ENCODE results near the gene DUOX1.

The DUOX1 gene

DNA sequence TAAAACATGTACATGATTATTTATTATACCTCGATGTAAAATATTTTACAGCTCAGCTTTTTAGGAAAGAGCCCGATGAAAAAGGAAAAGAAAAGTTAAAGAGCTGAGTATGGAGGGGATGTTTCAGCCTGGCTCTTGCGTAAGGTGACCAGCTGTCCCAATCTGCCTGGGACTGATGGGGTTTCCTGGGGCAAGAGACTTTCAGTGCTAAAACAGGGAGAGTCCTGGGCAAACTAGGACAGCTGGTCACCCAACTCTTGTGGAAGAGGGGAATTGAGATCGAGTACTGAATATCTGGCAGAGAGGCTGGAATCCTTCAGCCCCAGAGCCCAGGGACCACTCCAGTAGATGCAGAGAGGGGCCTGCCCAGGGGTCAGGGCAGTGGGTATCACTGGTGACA, 36.8 kb upstream of the DUOX1 start:
- Histone ChIP-seq H3K27ac (ENCODE audit: poor library complexity, severe bottlenecking) (no peak overlapping the region), H3K4me1 (ENCODE audit: insufficient read depth, poor library complexity, severe bottlenecking) (no peaks in the 10 kb centered on the region), H3K9me3 (ENCODE audit: severe bottlenecking) (no peaks in the 10 kb centered on the region), H3K27me3 (ENCODE audit: insufficient read depth, poor library complexity, severe bottlenecking) (peaks cover 7% of the 10 kb centered on the region), H3K4me3 (ENCODE audit: severe bottlenecking) (no peak overlapping the region), H3K36me3 (ENCODE audit: low read depth) (no peaks in the 10 kb centered on the region)
- ATAC-seq (ENCODE audit: low read depth) (no peak), DNase-seq (ENCODE audit: low spot score) (no peak)
- TF ChIP-seq, protein P1, sequence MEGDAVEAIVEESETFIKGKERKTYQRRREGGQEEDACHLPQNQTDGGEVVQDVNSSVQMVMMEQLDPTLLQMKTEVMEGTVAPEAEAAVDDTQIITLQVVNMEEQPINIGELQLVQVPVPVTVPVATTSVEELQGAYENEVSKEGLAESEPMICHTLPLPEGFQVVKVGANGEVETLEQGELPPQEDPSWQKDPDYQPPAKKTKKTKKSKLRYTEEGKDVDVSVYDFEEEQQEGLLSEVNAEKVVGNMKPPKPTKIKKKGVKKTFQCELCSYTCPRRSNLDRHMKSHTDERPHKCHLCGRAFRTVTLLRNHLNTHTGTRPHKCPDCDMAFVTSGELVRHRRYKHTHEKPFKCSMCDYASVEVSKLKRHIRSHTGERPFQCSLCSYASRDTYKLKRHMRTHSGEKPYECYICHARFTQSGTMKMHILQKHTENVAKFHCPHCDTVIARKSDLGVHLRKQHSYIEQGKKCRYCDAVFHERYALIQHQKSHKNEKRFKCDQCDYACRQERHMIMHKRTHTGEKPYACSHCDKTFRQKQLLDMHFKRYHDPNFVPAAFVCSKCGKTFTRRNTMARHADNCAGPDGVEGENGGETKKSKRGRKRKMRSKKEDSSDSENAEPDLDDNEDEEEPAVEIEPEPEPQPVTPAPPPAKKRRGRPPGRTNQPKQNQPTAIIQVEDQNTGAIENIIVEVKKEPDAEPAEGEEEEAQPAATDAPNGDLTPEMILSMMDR (IDR thresholded peaks at IDR 0.05; ENCODE audit: poor library complexity, severe bottlenecking), result no peak

DNA sequence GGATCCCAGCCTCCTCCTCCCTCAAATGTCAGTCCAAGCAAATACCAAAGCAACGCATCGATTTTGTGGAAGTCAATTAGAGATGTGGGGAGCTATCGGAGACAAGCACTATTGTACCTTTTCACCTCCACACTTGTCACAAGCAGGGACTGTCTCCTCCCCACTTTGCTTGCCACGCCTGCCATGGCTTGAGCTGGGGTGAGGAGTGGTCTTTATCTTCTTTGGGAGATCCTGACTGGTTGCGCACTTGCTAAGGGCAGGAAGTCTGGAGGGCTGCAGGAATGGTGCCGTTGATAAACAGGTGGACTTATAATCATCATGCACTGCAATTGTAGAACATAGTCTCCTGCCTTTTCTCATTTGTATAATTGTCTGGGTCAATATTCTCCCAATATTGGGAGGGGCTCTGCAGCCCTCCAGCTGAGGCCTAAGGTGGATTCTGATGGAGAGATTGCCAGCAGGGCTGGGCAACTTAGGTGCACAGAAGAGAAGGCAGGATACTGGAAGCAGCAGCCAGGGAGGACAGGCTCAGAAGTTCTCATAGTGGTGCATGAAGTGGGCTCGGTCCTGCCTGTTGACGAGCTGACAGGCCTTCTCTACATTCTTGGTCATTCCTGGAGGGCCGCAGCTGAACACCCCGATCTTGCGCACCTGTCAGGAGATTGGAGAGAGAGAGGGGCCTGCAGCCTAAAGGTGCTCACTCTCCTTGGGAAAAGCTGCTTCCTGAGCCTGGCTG, 36.0 kb upstream of the DUOX1 start:
- no peak overlapping the region for H3K4me3 ChIP-seq (ENCODE audit: severe bottlenecking)
- H3K4me1 ChIP-seq (ENCODE audit: insufficient read depth, poor library complexity, severe bottlenecking), result no peaks in the 10 kb centered on the region
- no peaks in the 10 kb centered on the region for H3K9me3 ChIP-seq (ENCODE audit: severe bottlenecking)
- peaks cover 7% of the 10 kb centered on the region for H3K27me3 ChIP-seq (ENCODE audit: insufficient read depth, poor library complexity, severe bottlenecking)
- TF ChIP-seq, protein P1 (IDR thresholded peaks at IDR 0.05; ENCODE audit: poor library complexity, severe bottlenecking), result no peak
- no peaks in the 10 kb centered on the region for H3K36me3 ChIP-seq (ENCODE audit: low read depth)
- H3K27ac ChIP-seq (ENCODE audit: poor library complexity, severe bottlenecking), result no peak overlapping the region
- ATAC-seq (ENCODE audit: low read depth) (no peak), DNase-seq (ENCODE audit: low spot score) (no peak)

DNA sequence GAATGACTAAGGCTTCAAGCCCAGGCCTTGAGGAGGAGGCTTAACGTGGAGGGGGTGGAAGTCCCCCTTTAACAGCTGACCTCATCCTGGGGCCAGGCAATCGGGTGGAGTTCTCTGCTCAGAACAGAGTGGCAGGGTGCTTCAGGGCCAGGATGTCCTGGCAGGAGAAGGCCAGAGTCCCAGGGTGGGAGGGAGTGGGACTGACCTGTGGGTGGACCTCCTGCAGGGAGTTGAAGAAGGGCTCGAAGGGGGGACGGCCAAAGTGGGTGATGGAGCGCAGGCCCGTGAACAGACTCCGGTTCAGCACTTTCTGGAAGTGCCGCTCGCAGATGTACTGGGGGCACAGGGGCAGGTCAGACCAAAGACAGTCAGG, 35.5 kb upstream of the DUOX1 start:
- 0 out of 3 replicates have a peak, but pooled peaks have one; percentile 13 for ATAC-seq (ENCODE audit: low read depth)
- H3K4me3 ChIP-seq (ENCODE audit: severe bottlenecking), result no peak overlapping the region
- TF ChIP-seq, protein P1 (IDR thresholded peaks at IDR 0.05; ENCODE audit: poor library complexity, severe bottlenecking), result no peak
- no peaks in the 10 kb centered on the region for H3K36me3 ChIP-seq (ENCODE audit: low read depth)
- H3K9me3 ChIP-seq (ENCODE audit: severe bottlenecking), result no peaks in the 10 kb centered on the region
- H3K27me3 ChIP-seq (ENCODE audit: insufficient read depth, poor library complexity, severe bottlenecking), result peaks cover 7% of the 10 kb centered on the region
- DNase-seq (ENCODE audit: low spot score), result peak; percentile 66
- H3K4me1 ChIP-seq (ENCODE audit: insufficient read depth, poor library complexity, severe bottlenecking), result no peaks in the 10 kb centered on the region
- H3K27ac ChIP-seq (ENCODE audit: poor library complexity, severe bottlenecking), result no peak overlapping the region

DNA sequence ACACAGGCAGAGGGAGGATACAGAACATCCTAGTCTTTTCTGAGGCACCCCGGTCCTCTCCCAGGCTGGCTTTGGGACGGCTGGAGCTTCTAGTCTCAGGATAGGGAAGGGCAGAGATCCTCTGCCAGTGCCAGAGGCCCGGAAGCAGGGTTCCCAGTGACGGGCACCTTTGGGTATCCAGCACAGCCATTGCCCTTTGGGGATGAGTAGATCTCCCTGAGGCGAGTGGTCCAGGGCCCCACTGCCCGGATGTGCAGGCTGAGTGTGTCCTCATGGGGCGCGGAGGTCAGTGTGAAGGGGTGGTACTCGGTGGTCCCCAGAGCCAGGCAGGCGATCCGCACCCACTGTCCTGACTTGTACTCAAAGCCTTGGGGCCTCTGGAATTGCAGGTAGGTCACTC, 34.1 kb upstream of the DUOX1 start:
- Histone ChIP-seq H3K9me3 (ENCODE audit: severe bottlenecking) (no peaks in the 10 kb centered on the region), H3K4me3 (ENCODE audit: severe bottlenecking) (no peak overlapping the region), H3K27me3 (ENCODE audit: insufficient read depth, poor library complexity, severe bottlenecking) (no peaks in the 10 kb centered on the region), H3K36me3 (ENCODE audit: low read depth) (no peaks in the 10 kb centered on the region), H3K4me1 (ENCODE audit: insufficient read depth, poor library complexity, severe bottlenecking) (no peaks in the 10 kb centered on the region), H3K27ac (ENCODE audit: poor library complexity, severe bottlenecking) (no peak overlapping the region)
- DNase-seq (ENCODE audit: low spot score) (no peak), ATAC-seq (ENCODE audit: low read depth) (no peak)
- TF ChIP-seq, protein P1 (IDR thresholded peaks at IDR 0.05; ENCODE audit: poor library complexity, severe bottlenecking), result no peak

DNA sequence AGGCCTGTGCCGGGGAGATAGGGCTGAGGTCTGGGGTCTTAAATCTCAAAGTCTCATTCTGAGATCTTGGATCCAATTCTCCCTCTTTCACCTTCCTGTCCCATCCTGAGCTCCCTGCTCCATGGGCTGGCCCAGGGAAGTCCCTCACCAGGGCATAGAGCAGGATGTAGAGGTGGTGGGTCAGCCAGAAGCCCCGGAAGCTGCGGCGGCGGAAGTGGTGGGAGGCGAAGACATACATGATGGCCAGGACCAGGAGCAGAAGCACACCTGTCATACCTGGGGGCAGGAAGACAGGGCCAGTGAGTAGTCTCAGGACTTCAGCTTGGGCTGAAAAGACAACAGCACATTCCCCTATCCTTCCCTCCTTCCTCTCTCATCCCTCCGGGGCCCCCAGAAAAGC, 32.3 kb upstream of the DUOX1 start:
- no peak overlapping the region for H3K4me3 ChIP-seq (ENCODE audit: severe bottlenecking)
- TF ChIP-seq, protein P1 (IDR thresholded peaks at IDR 0.05; ENCODE audit: poor library complexity, severe bottlenecking), result no peak

More for the DNA sequence above, 32.3 kb upstream of the DUOX1 start:
- Histone ChIP-seq H3K9me3 (ENCODE audit: severe bottlenecking) (no peaks in the 10 kb centered on the region), H3K36me3 (ENCODE audit: low read depth) (no peaks in the 10 kb centered on the region), H3K27me3 (ENCODE audit: insufficient read depth, poor library complexity, severe bottlenecking) (no peaks in the 10 kb centered on the region), H3K4me1 (ENCODE audit: insufficient read depth, poor library complexity, severe bottlenecking) (no peaks in the 10 kb centered on the region), H3K27ac (ENCODE audit: poor library complexity, severe bottlenecking) (no peak overlapping the region)
- DNase-seq (ENCODE audit: low spot score), result no peak
- no peak for ATAC-seq (ENCODE audit: low read depth)
